NCI-H1417 (cell line): Measurements from ENCODE around the gene SLC15A4.
"Not testable (repeated sequence)": the region's sequence is repeated elsewhere in the genome, so short reads cannot be mapped to it uniquely, and the experiment has no call there.

ENCODE experiments used
- DNase-seq, 3 experiments: peaks; one replicate each; lab custom pipeline; 2025; lab: John Stamatoyannopoulos, UW

Gene SLC15A4

GRCh38 chr12:128814411-128815261, 9.1 kb downstream of the SLC15A4 start:
- peak in 1 of 3 experiments; percentile 11 for DNase-seq

GRCh38 chr12:128813883-128814282, 9.9 kb downstream of the SLC15A4 start:
- no peak for DNase-seq

GRCh38 chr12:128813392-128813791, 10.4 kb downstream of the SLC15A4 start:
- no peak for DNase-seq

GRCh38 chr12:128811806-128812205, 12.0 kb downstream of the SLC15A4 start:
- no peak for DNase-seq

GRCh38 chr12:128810182-128811127, 13.3 kb downstream of the SLC15A4 start:
- DNase-seq: no peak

- no peak for DNase-seq
Observed at GRCh38 chr12:128808651-128809050, 15.1 kb downstream of the SLC15A4 start.

GRCh38 chr12:128807161-128807724, 16.5 kb downstream of the SLC15A4 start:
- no peak for DNase-seq

GRCh38 chr12:128806573-128806972, 17.2 kb downstream of the SLC15A4 start:
- DNase-seq: no peak

GRCh38 chr12:128805406-128805805, 18.4 kb downstream of the SLC15A4 start:
- DNase-seq: not testable (repeated sequence)

GRCh38 chr12:128804762-128805161, 19.0 kb downstream of the SLC15A4 start:
- no peak for DNase-seq

- no peak for DNase-seq
Observed at GRCh38 chr12:128803788-128804187, 20.0 kb downstream of the SLC15A4 start.

- no peak for DNase-seq
Observed at GRCh38 chr12:128802756-128803155, 21.0 kb downstream of the SLC15A4 start.

GRCh38 chr12:128801879-128802391, 21.8 kb downstream of the SLC15A4 start:
- no peak for DNase-seq

- DNase-seq: no peak
Observed at GRCh38 chr12:128800606-128801005, 23.2 kb downstream of the SLC15A4 start.

- DNase-seq: no peak
Observed at GRCh38 chr12:128798571-128799341, 25.0 kb downstream of the SLC15A4 start.

GRCh38 chr12:128797119-128798118, 26.3 kb downstream of the SLC15A4 start:
- DNase-seq: no peak

GRCh38 chr12:128796439-128797118, 27.2 kb downstream of the SLC15A4 start:
- DNase-seq: no peak

- no peak for DNase-seq
Observed at GRCh38 chr12:128795530-128796361, 28.0 kb downstream of the SLC15A4 start.
